Stimulated activated CD8-positive, alpha-beta memory T cell treated with anti-CD3 and anti-CD28 coated beads, Interleukin-4, amount 100 ng/mL, for 48 hours (primary cell): ENCODE results near the gene AASS.

Experiments used
- DNase-seq: peaks from one replicate; pipeline ENCODE4 v3.0.0-alpha.2; 2020

Gene AASS

DNA sequence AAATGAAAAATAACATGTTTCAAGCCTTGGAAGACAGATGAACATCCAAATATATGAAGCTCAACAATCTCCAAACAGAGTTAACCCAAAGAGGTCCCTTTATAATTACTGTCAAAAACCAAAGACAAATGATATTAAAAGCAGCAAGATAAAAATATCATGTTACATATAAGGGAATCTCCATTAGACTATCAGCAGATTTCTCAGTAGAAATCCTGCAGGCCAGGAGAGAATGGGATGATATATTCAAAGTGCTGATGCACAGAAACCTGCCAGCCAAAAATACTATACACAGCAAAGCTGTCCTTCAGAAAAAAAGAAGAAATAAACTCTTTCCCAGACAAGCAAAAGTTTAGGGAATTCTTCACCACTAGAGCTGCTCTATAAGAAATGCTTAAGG is 41.0 kb downstream of the AASS start:
- no peak for DNase-seq

GRCh38 chr7:122100021-122100420 is 44.0 kb downstream of the AASS start:
- no peak for DNase-seq

GRCh38 chr7:122095642-122096041 is 48.4 kb downstream of the AASS start:
- no peak for DNase-seq

GRCh38 chr7:122094549-122094948 is 49.5 kb downstream of the AASS start:
- DNase-seq, result no peak

GRCh38 chr7:122092964-122093797 is 50.9 kb downstream of the AASS start:
- DNase-seq, result peak; percentile 71

GRCh38 chr7:122082670-122083069 is 61.4 kb downstream of the AASS start:
- no peak for DNase-seq

- DNase-seq, result no peak
These were observed 61.9 kb downstream of the AASS start for GRCh38 chr7:122082160-122082559.

DNA sequence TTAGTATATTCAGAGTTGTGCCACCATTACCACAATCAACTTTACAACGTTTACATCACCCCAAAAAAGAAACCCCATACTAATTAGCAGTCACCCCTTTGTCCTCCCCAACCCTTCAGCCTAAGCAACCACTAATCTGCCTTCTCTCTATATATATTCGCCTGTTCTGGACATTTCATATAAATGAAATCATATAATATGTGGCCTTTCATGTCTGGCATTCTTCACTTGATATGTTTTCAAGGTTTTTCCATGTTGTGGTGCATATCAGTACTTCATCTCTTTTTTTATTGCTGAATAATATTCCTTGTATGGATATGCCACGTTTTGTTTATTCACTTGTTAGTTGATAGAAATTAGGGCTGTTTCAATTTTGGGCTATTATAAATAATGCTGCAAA is 70.4 kb downstream of the AASS start:
- DNase-seq, result no peak

DNA sequence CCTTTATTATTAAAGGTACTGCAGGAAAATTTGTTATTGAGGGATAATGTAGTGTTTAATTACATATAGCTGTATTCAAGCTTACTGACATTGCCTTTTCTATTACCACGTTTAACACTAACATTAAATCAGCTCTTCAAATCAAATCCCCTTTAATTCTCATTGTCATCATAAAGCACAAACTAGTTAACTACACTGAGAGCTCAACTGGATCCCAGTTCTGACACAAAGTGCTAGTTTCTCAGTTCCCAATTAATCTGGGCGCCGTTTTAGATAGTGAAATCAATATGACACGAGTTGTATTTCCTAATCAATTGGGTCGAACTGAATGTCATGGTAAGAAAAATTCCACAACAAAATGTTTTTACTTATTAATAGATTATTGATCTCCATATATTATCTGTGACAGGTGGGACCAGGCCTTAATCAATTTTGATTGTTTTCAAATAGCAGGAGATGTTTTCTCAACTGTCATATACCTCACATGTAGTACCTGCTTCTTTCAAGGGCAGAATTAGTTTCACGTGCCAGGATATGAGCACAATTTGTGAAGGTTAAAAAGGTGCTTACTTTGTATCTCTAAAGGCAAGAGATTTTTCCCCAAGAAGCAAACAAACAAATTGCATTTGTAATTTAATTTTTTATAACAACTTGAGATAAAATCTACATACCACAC is 71.0 kb downstream of the AASS start:
- DNase-seq, result no peak

GRCh38 chr7:122072272-122072671 is 71.8 kb downstream of the AASS start:
- no peak for DNase-seq

GRCh38 chr7:122070834-122071233 is 73.2 kb downstream of the AASS start:
- DNase-seq, result no peak

- DNase-seq, result no peak
These were observed 74.0 kb downstream of the AASS start for GRCh38 chr7:122070062-122070461.

DNA sequence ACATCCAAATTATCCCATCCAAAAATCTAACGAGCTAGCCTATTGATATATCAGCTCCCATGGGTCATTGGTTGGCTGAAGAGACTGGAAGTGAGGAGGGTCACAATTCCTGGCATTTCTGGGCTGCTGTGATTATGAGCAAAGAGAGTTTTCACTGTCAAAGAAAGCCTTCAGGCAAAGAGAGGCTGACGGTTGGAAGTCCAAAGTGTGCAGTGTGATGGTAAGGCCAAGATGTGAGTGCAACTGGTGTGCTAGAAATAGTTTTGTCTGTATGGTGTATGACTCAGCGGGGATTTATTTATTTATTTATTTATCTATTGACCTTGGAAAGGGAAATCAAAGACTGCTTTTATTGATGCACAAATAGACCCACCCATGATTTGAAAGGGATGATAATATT is 75.0 kb downstream of the AASS start:
- DNase-seq, result no peak

DNA sequence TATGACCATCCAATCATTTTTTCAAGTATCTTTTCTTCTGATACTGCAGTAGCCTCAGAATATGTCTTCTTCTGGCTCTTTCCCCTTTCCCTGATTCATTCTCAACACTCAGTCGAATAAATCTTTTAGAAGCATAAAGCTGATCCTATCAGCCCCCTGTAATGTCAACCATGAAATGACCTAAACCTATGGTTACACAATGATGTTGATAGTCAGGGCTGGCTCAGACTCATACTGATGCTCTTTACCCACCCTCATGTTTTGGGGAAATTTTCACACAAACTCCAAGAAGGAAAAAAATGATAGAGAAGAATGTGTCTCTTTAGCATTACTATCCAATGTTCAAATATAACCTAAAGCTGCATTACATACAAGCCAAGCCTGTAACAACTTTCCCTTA is 76.0 kb downstream of the AASS start:
- DNase-seq, result no peak

- no peak for DNase-seq
These were observed 77.0 kb downstream of the AASS start for GRCh38 chr7:122067077-122067476.

DNA sequence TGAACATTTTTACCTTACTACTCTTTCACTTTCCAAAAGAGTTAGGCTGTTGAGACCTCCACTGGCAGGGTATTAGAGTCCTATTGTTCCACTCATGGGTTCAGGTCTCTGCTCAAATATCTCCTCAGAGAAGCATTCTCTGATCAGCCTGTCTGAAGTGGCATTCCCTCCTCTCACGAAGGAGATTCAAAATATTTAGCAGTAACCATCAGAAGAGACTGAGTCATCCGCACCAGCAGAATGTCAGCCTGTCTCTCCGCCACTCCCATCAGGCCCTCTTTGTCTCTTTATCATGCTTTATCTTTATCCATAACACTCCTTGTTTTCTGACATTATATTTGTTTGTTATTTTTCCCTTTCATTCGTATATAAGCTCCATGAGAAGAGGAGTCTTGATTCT is 79.1 kb downstream of the AASS start:
- DNase-seq, result no peak

- no peak for DNase-seq
These were observed 80.9 kb downstream of the AASS start for GRCh38 chr7:122063146-122063545.

GRCh38 chr7:122059542-122059941 is 84.5 kb downstream of the AASS start:
- DNase-seq, result no peak

DNA sequence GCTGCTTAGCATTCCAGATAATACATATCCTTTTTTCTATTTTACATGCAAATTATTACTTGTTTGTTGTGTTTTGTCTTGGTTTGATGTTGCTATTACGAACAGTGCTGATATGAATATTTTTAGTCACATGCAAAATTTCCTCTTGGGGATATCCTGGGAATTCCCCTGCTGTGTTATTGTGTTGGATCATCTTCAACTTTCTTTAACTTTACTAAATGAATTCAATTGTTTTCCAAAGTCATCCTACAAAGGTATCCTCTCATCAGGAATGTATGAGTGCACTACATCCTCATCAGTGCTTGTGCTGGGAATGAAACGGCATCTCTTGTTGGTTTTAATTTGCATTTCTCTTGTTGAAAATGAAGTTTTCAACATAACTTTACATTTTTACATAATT is 87.1 kb downstream of the AASS start:
- DNase-seq, result no peak

GRCh38 chr7:122055073-122055472 is 89.0 kb downstream of the AASS start:
- no peak for DNase-seq

GRCh38 chr7:122054393-122054792 is 89.7 kb downstream of the AASS start:
- no peak for DNase-seq

GRCh38 chr7:122046402-122046801 is 97.6 kb downstream of the AASS start:
- DNase-seq, result no peak

DNA sequence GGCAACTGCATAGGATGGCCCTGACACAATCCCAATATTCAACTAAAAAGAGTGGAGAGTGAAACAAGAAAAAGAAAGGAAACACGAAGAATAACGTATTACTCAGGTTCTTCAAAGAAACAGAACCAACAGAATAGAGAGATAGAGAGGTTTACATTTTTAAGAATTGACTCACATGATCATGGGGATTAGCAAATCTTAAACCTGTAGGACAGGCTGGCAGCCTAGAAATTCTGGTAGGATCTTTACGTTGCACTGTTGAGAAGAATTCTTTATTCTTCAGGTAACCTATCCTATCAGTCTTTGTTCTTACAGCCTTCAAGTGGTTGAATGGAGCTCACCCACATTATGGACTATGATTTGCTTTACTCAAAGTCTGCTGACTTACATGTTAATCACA is 103.9 kb downstream of the AASS start:
- no peak for DNase-seq

- DNase-seq, result no peak
These were observed 105.1 kb downstream of the AASS start for GRCh38 chr7:122038904-122039303.

GRCh38 chr7:122038134-122038533 is 105.9 kb downstream of the AASS start:
- DNase-seq, result no peak
